CD4-positive, alpha-beta memory T cell (primary cell): ENCODE measurements around the gene TMEM178A. TPM values are rescaled to one million over a fixed set of nuclear protein-coding genes. Genes with fewer than 3 reads are reported as not detected.

Experiments
- CTCF ChIA-PET: fragments of 350-600 bp; sonication (Branson Sonifier 250); formaldehyde crosslinking; loops from one replicate; lab custom pipeline; 2021; ENCODE audit warnings: inconsistent platforms; ENCODE audit not compliant: partially characterized antibody; lab: Charles Lee
- POLR2A ChIA-PET: fragments of 350-600 bp; sonication (Branson Sonifier 250); formaldehyde crosslinking; loops from one replicate; lab custom pipeline; 2021; ENCODE audit not compliant: partially characterized antibody; lab: Charles Lee
- DNase-seq, 5 donors: peaks; one replicate each; pipeline versions ENCODE4 v3.0.0 to v3.0.0-alpha.2; 2020 to 2022; ENCODE audit warnings: mixed read lengths in 1 of 5
- H3K27ac ChIP-seq: one replicate; pipeline ENCODE4 v1.7.0; 2013; ENCODE audit warnings: low read depth, low read length
- H3K27me3 ChIP-seq: 2 replicates; pipeline ENCODE4 v1.7.0; 2013; ENCODE audit warnings: mild to moderate bottlenecking, low read length, moderate library complexity; ENCODE audit not compliant: insufficient read depth
- H3K36me3 ChIP-seq: 2 replicates; pipeline ENCODE4 v1.7.0; 2013; ENCODE audit warnings: mild to moderate bottlenecking, low read length, moderate library complexity; ENCODE audit not compliant: insufficient read depth
- H3K4me1 ChIP-seq: 2 replicates; pipeline ENCODE4 v1.7.0; 2013; ENCODE audit warnings: mild to moderate bottlenecking, low read length, moderate library complexity; ENCODE audit not compliant: insufficient read depth
- H3K4me3 ChIP-seq, 2 donors: one replicate each; pipeline ENCODE4 v1.7.0; 2013; ENCODE audit warnings: low read length in 2 of 2, mild to moderate bottlenecking in 1 of 2
- H3K9me3 ChIP-seq, 2 donors: one replicate each; pipeline ENCODE4 v1.7.0; 2013; ENCODE audit warnings: low read length in 2 of 2, control low read depth in 1 of 2; ENCODE audit not compliant: control insufficient read depth in 1 of 2
- H3K27ac Mint-ChIP-seq, 7 donors: one replicate each; pipeline ENCODE4 v1.8.0; 2020 to 2021; ENCODE audit warnings: mixed read lengths in 7 of 7, mild to moderate bottlenecking in 6 of 7, inconsistent platforms in 3 of 7, moderate library complexity in 3 of 7
- H3K27me3 Mint-ChIP-seq, 2 donors: one replicate each; pipeline ENCODE4 v1.8.0; 2020 to 2021; ENCODE audit warnings: mixed read lengths in 2 of 2
- H3K36me3 Mint-ChIP-seq, 2 donors: one replicate each; pipeline ENCODE4 v1.8.0; 2020 to 2021; ENCODE audit warnings: mixed read lengths in 2 of 2, inconsistent platforms in 1 of 2, mild to moderate bottlenecking in 1 of 2
- H3K4me1 Mint-ChIP-seq, 4 donors: one replicate each; pipeline ENCODE4 v1.8.0; 2020 to 2021; ENCODE audit warnings: mixed read lengths in 4 of 4, mild to moderate bottlenecking in 1 of 4
- H3K4me3 Mint-ChIP-seq, 8 donors: one replicate each; pipeline ENCODE4 v1.8.0; 2020 to 2021; ENCODE audit warnings: mixed read lengths in 8 of 8, mild to moderate bottlenecking in 7 of 8, moderate library complexity in 6 of 8, inconsistent platforms in 3 of 8
- H3K9me3 Mint-ChIP-seq, 8 donors: one replicate each; pipeline ENCODE4 v1.8.0; 2020 to 2021; ENCODE audit warnings: mixed read lengths in 8 of 8, mild to moderate bottlenecking in 5 of 8, inconsistent platforms in 3 of 8, moderate library complexity in 1 of 8
- intact Hi-C: fragments of 100-400 bp; cut with micrococcal nuclease; formaldehyde crosslinking; loops from one replicate; pipeline ENCODE4 v1.15.1; 2023
- polyA plus RNA-seq, 2 donors: library from polyadenylated mRNA; unstranded; fragments of 300-500 nt; fragmentation: Illumina TruSeq; gene quantifications; one replicate each; pipeline ENCODE4 v1.2.3, GENCODE V29; 2021
- total RNA-seq, 2 experiments: library from RNA; stranded (reverse); gene quantifications; one replicate each; pipeline ENCODE4 v1.2.3, GENCODE V29; 2021

The TMEM178A gene
- total and polyA plus RNA-seq, 4 experiments from 2014 or later = not detected

- POLR2A ChIA-PET = no interaction called here
- no peak overlapping the region for H3K4me3 ChIP-seq
- H3K4me1 Mint-ChIP-seq = no peaks in the 10 kb centered on the region
These were observed 20.7 kb downstream of the TMEM178A start for GRCh38 chr2:39686456-39686855.

GRCh38 chr2:39688181-39688580 lies 22.5 kb downstream of the TMEM178A start:
- ChIA-PET POLR2A (no interaction called here), CTCF (no interaction called here)
- Mint-ChIP-seq H3K27me3 (peaks cover 18 to 23% of the 10 kb centered on the region in 2 donors), H3K27ac (no peak overlapping the region), H3K36me3 (peaks cover 0 to 4% of the 10 kb centered on the region in 2 donors), H3K4me1 (no peaks in the 10 kb centered on the region), H3K4me3 (no peak overlapping the region), H3K9me3 (peaks cover 0 to 13% (median 6%) of the 10 kb centered on the region in 8 donors)
- Histone ChIP-seq H3K4me3 (no peak overlapping the region), H3K4me1 (no peaks in the 10 kb centered on the region), H3K36me3 (no peaks in the 10 kb centered on the region), H3K9me3 (no peaks in the 10 kb centered on the region), H3K27ac (no peak overlapping the region), H3K27me3 (no peaks in the 10 kb centered on the region)
- intact Hi-C loops = no loop called here
- no peak for DNase-seq

More at GRCh38 chr2:39686456-39686855, 20.7 kb downstream of the TMEM178A start:
- Mint-ChIP-seq H3K4me3 (no peak overlapping the region), H3K27ac (no peak overlapping the region), H3K27me3 (peaks cover 16 to 22% of the 10 kb centered on the region in 2 donors), H3K36me3 (peaks cover 0 to 4% of the 10 kb centered on the region in 2 donors), H3K9me3 (peaks cover 0 to 13% (median 4%) of the 10 kb centered on the region in 8 donors)
- Histone ChIP-seq H3K27ac (no peak overlapping the region), H3K9me3 (no peaks in the 10 kb centered on the region), H3K27me3 (no peaks in the 10 kb centered on the region), H3K4me1 (no peaks in the 10 kb centered on the region), H3K36me3 (no peaks in the 10 kb centered on the region)
- intact Hi-C loops = no loop called here
- CTCF ChIA-PET = no interaction called here
- no peak for DNase-seq

DNA sequence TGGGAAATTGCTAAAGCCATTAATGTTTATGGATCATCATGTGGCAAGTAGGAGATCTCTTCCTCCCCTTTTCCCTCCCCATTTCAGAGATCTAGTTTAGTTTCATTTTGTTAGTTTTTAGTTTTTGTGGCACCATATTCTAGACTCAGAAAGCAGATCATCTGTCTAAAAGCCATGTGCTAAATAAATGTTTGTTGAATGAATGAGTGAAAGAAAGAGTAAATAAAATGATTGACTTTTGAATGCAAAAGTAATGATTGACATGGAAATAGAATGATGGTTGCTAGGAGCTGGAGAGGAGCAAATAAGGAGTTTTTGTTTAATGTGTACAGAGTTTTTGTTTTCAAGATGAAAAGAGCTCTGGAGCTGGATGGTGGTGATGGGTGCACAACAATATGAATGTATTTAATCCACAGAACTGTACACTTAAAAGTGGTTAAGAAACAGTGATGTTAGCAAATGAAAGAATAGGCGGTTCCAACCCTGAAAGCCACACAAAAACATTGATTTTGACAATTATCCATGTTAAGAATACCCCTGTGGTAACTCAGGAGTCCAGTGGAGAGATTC lies 23.6 kb downstream of the TMEM178A start:
- POLR2A ChIA-PET = no interaction called here
- CTCF ChIA-PET = no interaction called here

DNA sequence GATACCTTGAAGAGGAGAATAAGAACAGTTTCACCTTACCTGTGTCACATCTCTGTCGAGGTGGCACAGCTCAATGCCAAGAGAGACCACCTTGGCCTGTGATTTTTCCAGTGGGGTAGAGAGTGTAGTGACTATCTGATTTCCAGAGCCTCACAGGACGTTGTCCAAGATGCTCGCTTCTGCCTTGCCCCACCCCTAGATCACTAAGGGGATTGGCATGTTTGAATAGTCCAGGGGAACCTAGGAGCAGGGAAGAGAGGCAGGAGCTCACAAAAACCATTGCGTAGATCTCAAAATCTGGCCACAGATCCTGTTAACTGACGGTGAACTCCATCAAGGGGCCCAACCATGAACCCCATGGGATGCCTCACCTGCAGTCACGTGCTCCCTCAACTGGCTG lies 24.2 kb downstream of the TMEM178A start:
- H3K36me3 ChIP-seq = no peaks in the 10 kb centered on the region
- intact Hi-C loops = no loop called here
- Mint-ChIP-seq H3K4me3 (no peak overlapping the region), H3K4me1 (no peaks in the 10 kb centered on the region), H3K27ac (peak overlapping the region in 1 of 7 donors; percentile 54), H3K9me3 (peaks cover 0 to 13% (median 6%) of the 10 kb centered on the region in 8 donors), H3K36me3 (peaks cover 0 to 4% of the 10 kb centered on the region in 2 donors), H3K27me3 (peaks cover 16 to 20% of the 10 kb centered on the region in 2 donors)
- H3K4me3 ChIP-seq = no peak overlapping the region
- H3K4me1 ChIP-seq = no peaks in the 10 kb centered on the region
- POLR2A ChIA-PET = no interaction called here
- H3K9me3 ChIP-seq = no peaks in the 10 kb centered on the region
- no peaks in the 10 kb centered on the region for H3K27me3 ChIP-seq
- CTCF ChIA-PET = no interaction called here
- no peak overlapping the region for H3K27ac ChIP-seq
- no peak for DNase-seq

More for the DNA sequence above, 23.6 kb downstream of the TMEM178A start:
- Histone ChIP-seq H3K27me3 (no peaks in the 10 kb centered on the region), H3K36me3 (no peaks in the 10 kb centered on the region), H3K9me3 (no peaks in the 10 kb centered on the region), H3K27ac (no peak overlapping the region), H3K4me1 (no peaks in the 10 kb centered on the region), H3K4me3 (no peak overlapping the region)
- Mint-ChIP-seq H3K4me1 (no peaks in the 10 kb centered on the region), H3K27me3 (peaks cover 21 to 23% of the 10 kb centered on the region in 2 donors), H3K27ac (no peak overlapping the region), H3K4me3 (no peak overlapping the region), H3K36me3 (peaks cover 0 to 4% of the 10 kb centered on the region in 2 donors), H3K9me3 (peaks cover 0 to 13% (median 6%) of the 10 kb centered on the region in 8 donors)
- intact Hi-C loops = no loop called here
- no peak for DNase-seq

DNA sequence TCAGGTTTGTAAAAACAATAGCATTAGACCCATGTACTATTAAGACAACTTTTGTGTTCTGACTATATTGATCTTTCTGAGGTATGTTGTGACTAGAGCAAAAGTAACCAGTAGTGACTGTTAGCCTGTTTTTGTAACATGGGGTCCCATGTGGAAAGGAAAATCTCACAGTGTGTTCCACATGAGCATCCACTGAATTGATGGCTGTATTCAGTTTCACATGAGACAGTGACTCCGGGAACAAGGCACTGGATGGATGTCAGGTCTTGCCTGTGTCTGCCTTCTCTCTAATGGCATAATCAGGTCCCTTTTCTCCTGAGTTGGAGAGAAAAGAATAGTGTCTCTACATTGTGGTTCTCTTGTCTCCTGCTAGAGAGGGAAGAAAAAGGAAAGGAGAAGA lies 27.5 kb downstream of the TMEM178A start:
- no peak overlapping the region for H3K27ac ChIP-seq
- H3K36me3 ChIP-seq = no peaks in the 10 kb centered on the region
- intact Hi-C loops = no loop called here
- no peak overlapping the region for H3K27ac Mint-ChIP-seq
- H3K27me3 Mint-ChIP-seq = peaks cover 11 to 15% of the 10 kb centered on the region in 2 donors
- no peak for DNase-seq
- H3K4me3 Mint-ChIP-seq = no peak overlapping the region
- H3K4me3 ChIP-seq = no peak overlapping the region
- no peaks in the 10 kb centered on the region for H3K4me1 Mint-ChIP-seq
- H3K9me3 ChIP-seq = no peaks in the 10 kb centered on the region
- H3K36me3 Mint-ChIP-seq = peaks cover 0 to 4% of the 10 kb centered on the region in 2 donors
- no peaks in the 10 kb centered on the region for H3K4me1 ChIP-seq
- POLR2A ChIA-PET = no interaction called here
- H3K27me3 ChIP-seq = no peaks in the 10 kb centered on the region
- CTCF ChIA-PET = no interaction called here
- H3K9me3 Mint-ChIP-seq = peaks cover 0 to 13% (median 6%) of the 10 kb centered on the region in 8 donors

GRCh38 chr2:39696101-39696553 lies 30.4 kb downstream of the TMEM178A start:
- Histone ChIP-seq H3K27ac (no peak overlapping the region), H3K27me3 (no peaks in the 10 kb centered on the region), H3K36me3 (no peaks in the 10 kb centered on the region), H3K4me1 (no peaks in the 10 kb centered on the region), H3K9me3 (peaks cover 0 to 3% of the 10 kb centered on the region in 2 donors), H3K4me3 (no peak overlapping the region)
- peaks cover 7 to 16% of the 10 kb centered on the region in 2 donors for H3K27me3 Mint-ChIP-seq
- ChIA-PET POLR2A (no interaction called here), CTCF (no interaction called here)
- no peaks in the 10 kb centered on the region for H3K36me3 Mint-ChIP-seq
- intact Hi-C loops = no loop called here
- no peak for DNase-seq
- no peak overlapping the region for H3K27ac Mint-ChIP-seq
- no peak overlapping the region for H3K4me3 Mint-ChIP-seq
- H3K9me3 Mint-ChIP-seq = peaks cover 2 to 17% (median 9%) of the 10 kb centered on the region in 8 donors
- H3K4me1 Mint-ChIP-seq = no peaks in the 10 kb centered on the region

GRCh38 chr2:39696838-39697237 lies 31.1 kb downstream of the TMEM178A start:
- Mint-ChIP-seq H3K9me3 (peaks cover 5 to 23% (median 16%) of the 10 kb centered on the region in 8 donors), H3K4me3 (no peak overlapping the region), H3K36me3 (peaks cover 0 to 5% of the 10 kb centered on the region in 2 donors), H3K27ac (no peak overlapping the region), H3K27me3 (peaks cover 6 to 18% of the 10 kb centered on the region in 2 donors), H3K4me1 (no peaks in the 10 kb centered on the region)
- ChIA-PET POLR2A (no interaction called here), CTCF (interaction anchor here (1.6 kb wide), 1 partner anchor 17 kb away, joined by 4 read pairs; no protein-coding TSS in a partner anchor)
- Histone ChIP-seq H3K27me3 (no peaks in the 10 kb centered on the region), H3K27ac (no peak overlapping the region), H3K4me3 (no peak overlapping the region), H3K9me3 (peaks cover 0 to 5% of the 10 kb centered on the region in 2 donors), H3K36me3 (no peaks in the 10 kb centered on the region), H3K4me1 (no peaks in the 10 kb centered on the region)
- DNase-seq = no peak
- intact Hi-C loops = no loop called here
